Middle frontal gyrus (tissue), 1 donor: ENCODE results near the gene AGR2.

Experiments
- DNase-seq: peaks from one replicate; pipeline ENCODE4 v3.0.0-alpha.2; 2015; ENCODE audit warnings: low spot score; ENCODE audit errors: extremely low spot score

Gene AGR2

GRCh38 chr7:16813232-16813616 is 8.4 kb upstream of the AGR2 start:
- DNase-seq: no peak

GRCh38 chr7:16812542-16813231 is 7.9 kb upstream of the AGR2 start:
- no peak for DNase-seq

- DNase-seq: no peak
Measured at GRCh38 chr7:16811551-16811950, 6.8 kb upstream of the AGR2 start.

GRCh38 chr7:16810573-16810972 is 5.8 kb upstream of the AGR2 start:
- no peak for DNase-seq

GRCh38 chr7:16810112-16810511 is 5.3 kb upstream of the AGR2 start:
- no peak for DNase-seq

- DNase-seq: no peak
Measured at GRCh38 chr7:16805441-16805840, 642 bp upstream of the AGR2 start.

- DNase-seq: no peak
Measured at GRCh38 chr7:16803881-16804673, 722 bp downstream of the AGR2 start.

- no peak for DNase-seq
Measured at GRCh38 chr7:16803125-16803524, 1.7 kb downstream of the AGR2 start.

GRCh38 chr7:16801579-16801978 is 3.2 kb downstream of the AGR2 start:
- no peak for DNase-seq

GRCh38 chr7:16801111-16801542 is 3.7 kb downstream of the AGR2 start:
- DNase-seq: no peak

GRCh38 chr7:16795624-16796023 is 9.2 kb downstream of the AGR2 start:
- no peak for DNase-seq

GRCh38 chr7:16794986-16795385 is 9.8 kb downstream of the AGR2 start:
- no peak for DNase-seq

- no peak for DNase-seq
Measured at GRCh38 chr7:16791905-16792698, 12.7 kb downstream of the AGR2 start.

GRCh38 chr7:16791071-16791470 is 13.7 kb downstream of the AGR2 start:
- DNase-seq: no peak

GRCh38 chr7:16787127-16787526 is 17.7 kb downstream of the AGR2 start:
- no peak for DNase-seq

GRCh38 chr7:16786257-16786656 is 18.5 kb downstream of the AGR2 start:
- DNase-seq: no peak

- DNase-seq: no peak
Measured at GRCh38 chr7:16785846-16786245, 19.0 kb downstream of the AGR2 start.

GRCh38 chr7:16785321-16785720 is 19.5 kb downstream of the AGR2 start:
- no peak for DNase-seq

- DNase-seq: no peak
Measured at GRCh38 chr7:16780596-16780995, 24.2 kb downstream of the AGR2 start.

GRCh38 chr7:16779051-16779450 is 25.7 kb downstream of the AGR2 start:
- no peak for DNase-seq

GRCh38 chr7:16778476-16778875 is 26.3 kb downstream of the AGR2 start:
- DNase-seq: no peak

- DNase-seq: no peak
Measured at GRCh38 chr7:16776053-16776452, 28.7 kb downstream of the AGR2 start.
